GM19467 (cell line): Measurements from ENCODE around the gene CAMTA1.

ENCODE experiments used
- ATAC-seq: cut with Tn5 transposase; IDR thresholded peaks from one replicate; pipeline ENCODE4 v1.9.1; 2021; ENCODE audit warnings: mild to moderate bottlenecking, moderate library complexity; ENCODE audit not compliant: unreplicated experiment

The CAMTA1 gene

DNA sequence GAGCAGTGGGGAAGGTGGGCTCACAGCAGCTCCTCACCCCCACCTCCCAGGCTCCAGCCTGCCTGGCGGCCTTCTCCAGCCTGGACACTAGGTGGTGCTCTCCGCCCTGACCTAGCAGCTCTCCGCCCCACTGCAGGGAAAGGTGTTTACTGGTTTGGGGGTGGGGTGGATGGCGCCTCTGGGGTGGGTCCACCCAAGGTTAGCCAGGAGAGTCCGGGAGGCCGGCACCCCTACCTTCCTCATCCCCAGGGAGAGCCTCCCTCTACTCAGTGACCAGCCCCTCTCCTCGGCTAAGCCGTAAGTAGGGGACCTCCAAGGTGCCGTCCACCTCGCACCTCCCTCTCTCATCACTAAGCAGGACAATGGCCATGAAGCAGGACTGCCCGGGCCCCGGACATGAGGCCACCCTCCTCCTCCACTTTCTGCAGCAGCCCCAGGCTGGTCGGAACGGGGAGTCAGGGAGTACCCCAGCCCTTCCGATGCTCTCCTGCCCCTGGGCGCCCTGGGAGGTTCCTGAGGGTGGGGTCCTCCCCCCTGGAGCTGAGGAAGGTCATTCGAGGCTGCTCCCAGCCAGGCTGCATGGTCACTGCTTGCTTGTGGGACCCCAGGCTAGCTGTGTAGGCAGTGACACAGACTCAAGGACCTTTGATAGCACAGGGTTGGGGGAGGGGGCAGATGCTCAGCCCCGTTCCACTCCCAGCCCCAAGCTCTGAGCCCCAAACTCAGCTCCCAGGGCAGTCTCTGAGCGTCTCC lies 884.5 kb downstream of the CAMTA1 start:
- no peak for ATAC-seq

DNA sequence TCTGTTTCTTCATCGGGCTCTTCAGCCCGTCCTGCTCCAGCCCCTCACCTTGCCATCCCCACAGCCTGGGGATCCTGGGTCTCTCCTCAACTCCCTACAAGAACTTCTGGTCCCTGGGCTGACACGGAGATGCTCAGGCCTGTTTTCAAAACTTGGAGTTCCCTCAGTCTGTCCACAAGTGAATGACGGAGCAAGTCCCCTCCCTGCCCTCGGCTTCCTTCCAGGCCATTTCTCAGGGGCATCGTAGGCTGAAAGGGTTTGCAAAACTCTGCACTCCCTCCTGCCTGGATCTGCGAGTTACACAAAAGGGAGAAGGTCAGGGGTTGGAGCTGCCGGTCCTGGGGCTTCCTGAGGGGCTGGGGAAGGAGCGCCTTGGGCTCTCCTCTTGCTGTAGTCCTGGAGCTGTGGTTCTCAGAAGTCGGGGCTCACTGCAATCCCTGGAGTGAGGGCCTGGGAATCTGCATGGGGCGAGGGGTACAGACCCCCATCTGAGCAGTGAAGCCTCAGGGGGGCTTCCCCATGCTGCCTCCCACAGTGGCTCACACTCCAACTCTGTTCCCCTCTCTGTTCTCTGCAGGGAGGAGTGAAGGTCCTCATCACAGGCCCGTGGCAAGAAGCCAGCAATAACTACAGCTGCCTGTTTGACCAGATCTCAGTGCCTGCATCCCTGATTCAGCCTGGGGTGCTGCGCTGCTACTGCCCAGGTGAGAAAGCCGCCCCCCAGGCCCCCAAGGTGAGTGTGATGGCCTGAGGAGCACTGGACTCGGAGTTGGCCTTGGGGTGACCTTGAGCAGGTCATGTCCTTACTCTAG lies 885.3 kb downstream of the CAMTA1 start:
- no peak for ATAC-seq

DNA sequence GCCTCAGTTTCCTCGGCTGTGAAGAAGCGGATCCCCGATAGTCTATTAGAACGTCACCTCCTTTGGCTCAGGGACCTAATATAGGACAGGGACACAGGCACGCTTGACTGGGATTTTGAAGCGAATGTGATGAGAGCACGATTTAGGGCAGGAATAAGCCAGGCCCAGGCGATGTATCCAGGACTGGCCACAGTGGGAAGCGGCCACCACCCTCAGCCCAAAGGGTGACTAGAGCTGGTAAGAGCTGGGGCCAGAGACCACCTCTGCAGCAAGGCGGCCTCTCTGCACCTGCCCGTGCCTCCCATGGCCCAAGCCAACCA lies 885.9 kb downstream of the CAMTA1 start:
- no peak for ATAC-seq

DNA sequence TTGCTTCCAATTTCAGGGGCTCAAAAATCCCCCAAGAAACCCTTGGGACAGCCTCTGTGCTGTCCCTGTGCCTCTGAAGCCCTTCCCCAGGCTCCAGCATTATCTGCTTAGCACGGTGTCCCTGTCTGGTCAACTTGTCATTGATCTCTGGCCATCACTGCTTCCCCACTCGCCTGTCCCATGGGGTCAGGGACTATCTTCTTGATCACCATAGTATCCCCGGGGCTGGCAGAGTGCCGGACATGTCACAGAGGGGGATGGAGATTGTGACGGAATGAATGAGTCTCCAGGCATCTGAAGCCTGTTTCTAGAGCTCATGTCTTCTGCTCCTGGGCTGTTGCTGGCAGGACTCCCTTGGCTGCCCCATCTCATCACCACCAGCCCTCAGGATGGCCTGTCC lies 886.4 kb downstream of the CAMTA1 start:
- ATAC-seq = no peak

DNA sequence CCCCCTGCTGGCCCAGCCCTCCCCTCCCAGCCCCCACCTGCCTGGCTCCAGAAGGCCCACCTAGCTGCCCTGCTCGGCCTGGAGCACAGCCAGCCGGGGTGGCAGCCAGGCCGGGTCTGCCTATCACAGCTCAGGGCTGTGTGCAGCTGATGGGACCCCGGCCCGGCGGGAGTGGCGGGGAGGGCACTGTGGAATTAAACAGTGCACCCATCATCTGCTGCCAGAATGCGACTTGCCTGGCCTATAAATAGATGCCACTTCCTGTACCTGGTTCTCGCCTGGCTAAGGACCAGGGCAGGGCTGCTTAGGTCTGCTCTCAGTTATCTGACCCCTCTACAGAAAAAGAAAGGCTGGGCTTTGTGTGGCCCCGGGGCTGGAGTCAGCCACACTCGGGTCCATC lies 887.6 kb downstream of the CAMTA1 start:
- ATAC-seq = no peak

DNA sequence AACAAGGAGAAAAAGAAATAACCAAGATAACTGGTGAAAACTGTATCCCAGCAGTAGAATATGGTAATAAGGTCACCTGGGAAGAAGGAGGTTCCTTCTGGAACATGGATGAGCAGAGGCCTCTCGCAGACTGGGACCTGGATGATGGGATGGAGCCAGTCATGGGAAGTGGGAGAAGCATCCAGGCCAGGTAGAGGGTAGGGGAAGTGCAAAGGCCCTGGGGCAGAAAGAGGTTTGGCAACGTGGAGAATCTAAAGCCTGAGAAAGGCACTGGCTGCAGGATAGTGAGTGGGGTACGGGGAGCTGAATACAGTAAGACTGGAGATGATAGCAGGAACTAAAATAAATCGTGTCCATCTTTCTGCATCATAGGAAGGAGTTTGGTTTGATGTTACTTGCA lies 889.7 kb downstream of the CAMTA1 start:
- no peak for ATAC-seq

DNA sequence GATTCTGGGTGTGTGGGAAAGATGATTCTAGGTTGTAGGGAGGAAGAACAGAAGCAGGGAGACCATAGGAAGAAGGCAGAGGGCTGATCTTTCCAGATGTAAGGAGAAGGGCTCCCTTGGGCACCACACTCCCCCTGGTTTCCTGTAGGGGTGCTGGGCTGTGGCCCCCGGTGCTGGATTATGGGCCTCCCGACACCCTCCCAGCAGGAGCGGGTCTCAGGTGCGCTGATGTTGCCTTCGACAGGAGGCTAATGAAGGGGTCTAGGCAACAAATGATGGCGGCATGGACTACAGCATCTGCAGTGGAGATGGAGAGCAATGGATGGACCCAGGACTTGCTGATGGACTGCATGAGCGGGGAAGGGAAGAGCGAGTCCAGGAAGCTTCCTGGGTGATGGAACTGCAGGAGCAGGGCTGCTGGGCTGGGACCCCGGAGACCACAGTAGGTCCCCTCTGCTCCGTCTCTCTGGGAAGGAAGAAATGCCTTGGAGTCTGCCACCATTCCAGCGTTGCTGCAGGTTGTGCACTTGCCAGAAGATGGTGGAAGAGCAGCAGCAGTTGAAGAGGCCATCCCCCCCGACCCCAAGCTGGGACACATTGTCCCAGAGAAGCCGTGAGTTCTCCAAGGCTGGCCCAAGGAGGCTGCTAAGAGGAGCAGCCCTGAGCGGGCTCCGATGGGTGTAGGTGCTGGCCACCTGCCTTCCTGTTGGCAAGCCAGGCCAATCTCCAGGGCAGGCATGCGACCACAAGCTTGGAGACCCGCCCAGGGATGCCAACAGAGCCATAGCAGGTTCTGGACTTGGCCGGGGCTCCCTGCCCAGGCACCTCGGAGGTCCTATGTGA lies 890.4 kb downstream of the CAMTA1 start:
- no peak for ATAC-seq

DNA sequence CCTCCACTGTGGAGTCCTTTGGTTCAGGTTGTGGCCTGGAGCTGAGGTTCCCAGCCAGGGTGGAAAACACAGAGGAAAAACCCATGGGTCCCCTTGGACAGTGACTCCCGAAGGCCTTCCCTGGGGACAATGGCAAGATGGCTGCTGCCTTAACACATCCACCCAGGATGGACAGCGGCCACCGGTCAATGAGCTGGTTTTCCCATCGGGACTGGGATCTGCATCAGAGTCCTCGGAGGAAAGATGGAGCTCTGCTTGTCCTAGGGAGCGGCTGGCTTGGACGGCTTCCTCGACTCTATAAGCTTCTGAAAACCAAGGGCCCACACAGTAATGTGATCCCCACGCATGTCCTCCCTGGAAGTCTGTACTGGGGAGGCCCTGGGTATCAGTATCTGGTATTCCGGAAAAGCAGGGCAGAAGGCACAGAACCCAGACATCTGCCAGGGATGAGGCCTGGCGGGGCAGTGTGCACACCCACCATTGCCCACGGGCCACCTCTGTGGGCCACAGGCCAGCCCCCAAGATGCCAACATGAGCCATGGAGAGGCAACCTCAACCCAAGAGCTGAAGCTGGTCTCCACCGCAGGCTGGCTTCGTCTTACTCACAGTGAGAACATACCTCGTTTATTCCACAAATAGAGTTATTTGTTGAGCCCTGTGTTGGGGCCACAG lies 891.2 kb downstream of the CAMTA1 start:
- no peak for ATAC-seq

DNA sequence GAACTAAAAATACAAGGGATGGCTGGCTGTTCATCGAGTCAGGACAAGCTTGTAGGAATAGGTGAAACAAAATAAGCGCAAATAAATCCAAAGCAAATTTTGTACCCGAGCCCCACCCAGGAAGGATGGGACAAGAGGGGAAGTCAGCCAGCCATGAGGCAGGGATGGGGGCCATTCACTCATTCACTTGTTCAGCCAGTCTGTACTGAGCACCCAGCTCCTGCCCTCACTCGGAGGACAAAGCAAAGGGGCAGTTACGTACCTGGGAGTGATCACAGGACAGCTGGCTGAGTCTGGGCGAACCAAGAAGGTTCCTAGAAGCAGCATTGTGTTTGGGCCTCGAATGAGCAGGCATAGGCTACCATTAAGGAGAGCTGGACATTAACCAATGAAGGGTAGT lies 891.9 kb downstream of the CAMTA1 start:
- ATAC-seq = no peak

DNA sequence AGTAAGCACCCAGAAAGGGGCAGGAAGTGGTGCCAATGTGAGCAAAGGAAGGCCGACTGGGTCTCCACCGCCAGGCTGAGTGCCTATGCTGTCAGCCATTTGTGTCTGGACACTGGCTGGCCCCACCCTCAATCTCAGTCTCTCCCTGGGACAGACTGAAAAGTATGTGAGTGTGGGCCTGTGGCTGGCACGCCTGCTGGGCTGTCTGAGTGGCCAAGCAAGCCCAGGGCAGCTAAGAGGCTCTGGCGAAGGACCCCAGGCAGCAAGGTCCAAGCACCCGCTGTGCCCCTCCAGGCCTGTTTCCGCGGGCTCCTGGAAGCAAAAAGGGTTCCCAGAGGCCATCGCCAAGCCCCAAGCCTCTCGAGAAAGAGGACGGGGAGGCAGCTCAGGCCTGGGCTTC lies 892.6 kb downstream of the CAMTA1 start:
- no peak for ATAC-seq

DNA sequence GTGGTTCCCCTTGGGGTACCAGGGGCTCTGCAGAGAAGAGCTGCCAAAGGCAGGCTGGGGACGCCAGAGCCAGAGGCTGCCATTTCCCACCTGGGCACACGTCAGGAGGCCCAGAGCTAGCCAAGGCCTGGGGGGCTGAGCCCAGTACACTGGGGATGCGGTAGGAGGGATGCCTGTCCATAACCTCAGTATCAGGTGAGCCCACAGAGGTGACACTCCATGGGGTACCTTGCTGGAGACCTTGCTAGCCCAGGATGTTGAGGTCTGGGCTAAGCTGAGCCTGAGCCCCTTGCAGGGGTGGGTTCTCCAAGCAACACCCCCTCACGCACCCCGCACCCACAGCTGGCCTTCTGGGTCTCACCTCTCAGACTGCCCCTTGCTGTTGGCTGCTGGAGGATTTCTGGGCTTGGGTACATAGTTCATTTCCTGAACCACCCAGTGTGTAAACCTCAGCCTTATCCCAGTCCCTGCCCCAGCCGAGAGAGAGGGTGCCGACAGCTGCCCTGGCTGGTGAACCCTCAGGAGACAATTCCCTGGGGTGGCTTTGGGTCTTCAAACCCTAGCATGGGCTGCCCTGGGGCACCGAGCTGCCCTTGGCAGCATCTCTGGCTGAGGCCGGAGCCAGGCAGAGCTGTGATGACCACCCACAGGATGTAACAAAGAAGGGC lies 893.4 kb downstream of the CAMTA1 start:
- ATAC-seq = no peak

DNA sequence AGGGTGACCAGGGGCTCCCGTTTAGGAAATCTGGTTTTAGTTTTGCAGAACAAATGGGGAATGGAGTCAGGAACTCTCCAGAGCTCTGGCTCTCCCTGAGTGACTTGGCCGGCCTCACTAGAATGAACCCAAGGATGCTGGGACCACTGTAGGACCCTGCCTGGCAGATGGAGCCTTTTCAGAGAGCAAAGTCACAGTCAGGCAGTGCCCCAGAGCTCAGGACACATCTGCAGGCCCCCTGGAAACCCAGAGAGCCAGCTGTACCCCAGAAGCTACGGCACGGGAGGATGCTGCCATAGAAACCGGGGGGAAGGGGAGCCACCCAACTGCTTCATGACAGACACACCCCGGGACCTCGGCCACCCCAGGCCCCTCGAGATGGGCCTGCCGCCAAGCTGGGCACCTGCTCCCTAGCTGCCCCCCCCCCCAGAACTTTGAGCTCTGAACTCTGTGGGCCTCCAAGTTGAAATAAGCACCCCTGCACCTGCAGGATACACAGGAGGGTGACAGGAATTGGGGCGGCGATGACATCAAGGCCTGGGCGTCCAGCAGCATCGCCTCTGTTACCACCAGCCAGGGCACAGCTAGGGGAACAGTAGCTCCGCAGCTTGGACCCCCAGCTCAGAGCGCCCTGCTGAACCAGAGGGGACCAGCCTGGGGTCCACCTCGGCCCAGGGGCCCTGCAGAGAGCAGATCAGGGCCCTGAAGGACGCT lies 894.1 kb downstream of the CAMTA1 start:
- no peak for ATAC-seq

DNA sequence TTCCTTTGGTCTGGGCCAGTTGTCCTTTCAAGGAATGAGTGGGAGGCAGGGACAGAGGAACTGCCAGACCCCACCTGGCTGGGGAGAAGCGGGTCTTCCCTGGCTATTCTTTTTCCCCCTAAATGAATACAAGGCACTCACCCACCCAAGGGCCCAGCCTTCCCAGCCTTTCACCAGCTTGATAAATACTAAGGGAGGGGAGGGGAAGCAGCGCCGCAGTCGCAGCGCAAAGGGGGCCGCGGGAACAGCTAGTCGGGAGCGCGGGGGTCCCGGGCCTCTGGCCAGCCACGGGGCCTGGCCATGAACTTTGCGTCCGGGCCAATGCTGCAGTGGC lies 894.6 kb downstream of the CAMTA1 start:
- no peak for ATAC-seq

DNA sequence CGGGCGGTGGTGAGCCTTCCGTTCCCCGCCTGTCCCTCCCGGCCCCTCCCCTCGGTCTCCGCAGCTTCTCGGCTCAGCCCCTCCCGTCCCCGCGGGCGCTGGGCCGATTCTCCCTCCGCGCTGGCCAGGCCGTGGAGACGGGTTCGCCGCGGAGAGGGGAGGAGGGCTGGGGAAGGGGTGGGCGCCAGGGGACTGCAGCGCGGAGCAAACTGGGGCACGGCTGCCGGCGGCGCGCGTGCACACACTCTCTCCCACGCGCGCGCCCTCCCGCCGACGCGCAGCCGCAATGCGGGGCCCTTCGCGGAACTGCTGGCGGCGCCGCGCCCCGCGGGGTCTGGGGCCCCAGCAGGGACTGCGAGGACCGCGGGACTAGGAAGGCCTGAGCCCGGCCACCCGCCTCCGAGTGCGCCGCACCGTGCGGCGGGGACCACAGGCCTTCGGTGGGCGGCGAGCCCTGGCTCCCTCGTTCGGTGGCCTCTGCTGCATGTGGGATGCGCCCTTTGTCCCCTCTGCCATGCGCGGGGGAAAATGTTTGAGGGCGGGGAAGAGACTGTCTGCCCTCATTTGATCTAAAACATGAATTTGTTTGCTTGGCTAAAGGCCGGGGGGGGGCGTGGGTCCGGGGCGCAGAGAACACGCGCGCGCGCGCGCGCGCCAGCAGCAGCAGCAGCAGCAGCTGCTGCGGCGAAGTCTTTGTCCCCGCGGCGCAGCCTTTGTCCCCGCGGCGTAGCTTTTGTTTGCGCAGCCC lies 895.1 kb downstream of the CAMTA1 start:
- ATAC-seq = no peak

DNA sequence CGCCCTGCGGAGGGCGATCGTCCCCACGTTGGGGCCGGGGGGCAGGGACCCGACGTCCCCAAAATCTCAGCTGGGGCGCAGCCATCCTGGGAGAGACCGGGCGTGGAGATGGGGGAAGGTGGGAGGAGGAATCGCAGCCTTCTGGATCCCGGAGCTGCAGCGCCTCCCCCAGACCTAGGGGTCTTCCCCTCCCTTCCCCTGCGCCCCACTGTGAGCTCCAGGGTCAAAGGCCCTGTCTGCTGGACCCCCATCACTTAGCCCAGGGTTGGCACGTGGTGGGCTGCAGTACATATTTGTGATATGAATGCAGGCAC lies 895.7 kb downstream of the CAMTA1 start:
- ATAC-seq = no peak

DNA sequence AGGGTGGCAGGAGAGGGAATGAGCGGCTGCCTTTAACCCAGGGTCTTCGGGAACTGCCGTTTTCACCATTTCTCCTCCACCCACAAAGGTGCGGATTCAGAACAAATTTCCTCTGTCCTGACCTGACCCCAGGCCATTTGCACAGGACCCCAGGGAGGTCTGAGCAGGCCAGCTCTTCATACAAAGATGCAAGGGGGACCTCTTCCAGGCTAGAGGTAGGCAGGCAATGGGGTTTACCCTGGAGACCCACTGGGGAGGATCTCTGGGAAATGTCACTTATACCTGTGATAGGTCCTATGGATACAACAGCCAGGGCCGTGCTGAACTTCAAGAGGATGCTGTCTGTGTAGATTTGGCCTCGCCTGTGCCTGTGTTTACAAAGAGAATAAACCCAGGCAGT lies 896.1 kb downstream of the CAMTA1 start:
- ATAC-seq = no peak

DNA sequence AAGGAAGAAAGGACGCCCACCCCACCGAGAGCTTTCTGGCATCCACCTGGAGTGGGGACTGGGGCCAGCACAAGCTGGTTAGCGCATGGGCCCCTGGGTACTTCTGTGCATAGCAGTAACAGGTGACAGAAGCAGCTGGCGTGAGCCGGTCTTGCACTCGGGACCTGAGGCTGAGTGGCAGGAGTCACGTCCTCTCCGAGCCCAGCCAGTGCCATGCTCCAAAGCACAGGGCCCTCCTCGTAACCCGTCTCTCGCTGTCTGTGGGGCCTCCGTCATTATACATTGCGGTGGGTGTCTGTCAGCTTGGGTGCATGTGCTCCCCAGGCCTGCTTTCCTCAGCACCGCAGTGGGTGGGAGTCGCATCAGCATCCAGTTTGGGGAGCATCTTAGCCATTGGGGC lies 898.3 kb downstream of the CAMTA1 start:
- ATAC-seq = no peak

DNA sequence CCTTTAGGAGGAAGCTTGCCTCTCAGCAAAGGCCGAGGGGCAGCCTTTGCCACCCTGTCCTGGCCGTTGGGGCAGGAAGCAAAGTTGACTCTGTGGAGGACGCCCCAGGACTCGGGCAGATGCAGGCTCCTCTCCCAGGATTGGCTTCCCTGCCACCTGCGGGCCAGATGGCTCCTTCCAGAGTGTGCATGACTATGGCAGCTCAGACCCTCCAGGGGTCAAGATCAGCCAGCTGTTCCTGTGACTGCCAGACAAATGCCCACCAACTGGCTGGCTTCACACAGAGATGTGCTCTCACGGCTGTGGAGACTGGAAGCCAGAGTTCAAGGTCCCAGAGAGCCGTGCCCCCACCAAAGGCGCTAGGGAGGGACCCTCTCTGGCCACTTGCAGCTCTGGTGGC lies 898.9 kb downstream of the CAMTA1 start:
- ATAC-seq = no peak

DNA sequence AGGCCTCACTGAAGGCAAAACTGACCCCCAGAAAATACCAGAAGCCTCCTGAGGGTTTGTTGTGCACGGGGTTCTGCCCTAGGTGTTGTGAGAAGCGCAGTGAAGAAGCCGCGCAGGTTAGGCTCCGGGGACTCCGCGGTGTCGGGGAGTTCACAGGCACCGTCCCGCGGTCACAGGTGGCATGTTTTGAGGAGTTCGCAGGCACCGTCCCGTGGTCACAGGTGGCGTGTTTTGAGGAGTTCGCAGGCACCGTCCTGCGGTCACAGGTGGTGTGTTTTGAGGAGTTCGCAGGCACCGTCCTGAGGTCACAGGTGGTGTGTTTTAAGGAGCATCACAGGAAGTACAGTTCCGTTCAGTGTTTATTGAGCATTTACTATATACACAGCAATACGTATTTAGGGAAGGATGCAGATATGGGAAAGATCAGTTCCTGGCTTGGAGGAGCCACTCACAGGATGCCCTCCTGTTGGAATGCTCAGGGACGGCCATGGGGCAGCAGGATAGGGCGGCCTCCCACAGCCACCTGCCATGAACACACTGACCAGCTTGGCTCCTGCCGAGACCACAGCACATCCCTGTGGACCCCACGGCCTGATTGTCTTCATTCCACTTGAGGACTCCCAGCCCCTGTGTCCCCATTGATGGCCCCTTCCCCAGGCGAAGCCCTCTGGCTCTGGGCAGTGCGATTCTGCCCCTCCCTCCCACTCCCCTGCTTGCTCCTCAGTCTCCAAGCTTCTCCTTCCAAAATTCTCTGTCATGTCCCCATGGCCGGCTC lies 899.8 kb downstream of the CAMTA1 start:
- ATAC-seq = no peak
